Fibroblast of skin of left quadriceps (primary cell): ENCODE measurements around the gene CPSF2.

ENCODE experiments used
- DNase-seq, 2 experiments: peaks; one replicate each; pipeline ENCODE4 v3.0.0-alpha.2; 2013; ENCODE audit warnings: low read depth in 2 of 2

The CPSF2 gene

DNA sequence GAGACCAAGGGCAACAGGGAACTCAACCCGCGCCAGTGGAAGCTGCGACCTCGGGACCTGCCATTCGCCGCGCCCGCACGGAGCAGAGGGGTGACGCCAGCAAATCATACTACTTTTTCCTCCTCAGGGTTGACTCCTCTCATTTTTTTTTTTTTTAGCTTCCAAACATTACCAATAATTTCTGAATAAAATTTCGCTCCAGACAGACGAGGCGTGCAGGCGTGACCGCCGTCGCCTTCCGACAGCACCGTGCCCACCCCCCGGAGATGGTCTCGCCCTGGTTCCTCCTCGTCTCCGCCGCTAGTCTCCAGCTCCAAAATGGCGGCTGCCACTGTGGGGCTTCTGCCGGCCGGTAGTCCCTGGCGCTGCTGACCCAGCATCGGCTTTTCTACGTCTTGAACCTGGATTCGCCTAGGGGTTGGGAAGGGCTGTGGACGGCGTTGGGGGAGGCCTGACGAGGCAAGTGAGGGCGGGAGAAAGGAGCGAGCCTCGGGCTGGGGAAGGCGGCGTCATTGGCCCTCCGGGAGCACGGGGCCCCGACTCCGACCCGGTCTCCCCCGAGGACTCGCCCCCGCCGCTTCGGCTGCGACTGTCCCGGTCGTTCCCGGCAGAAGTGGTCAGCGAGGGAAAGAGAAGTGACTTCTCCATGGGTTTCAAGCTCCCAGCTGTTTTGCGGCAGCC lies at the start of gene CPSF2, which contains the start of gene NDUFB1:
TSS of gene CPSF2 (plus strand) at position 300 of the 681 bp plus-strand sequence. CDS start 9,016 bp downstream, outside the sequence.
TSS of gene NDUFB1 (minus strand) at position 37 of the 681 bp plus-strand sequence. CDS start 4,069 bp downstream, outside the sequence.
- peak; percentile 54 to 56 for DNase-seq

DNA sequence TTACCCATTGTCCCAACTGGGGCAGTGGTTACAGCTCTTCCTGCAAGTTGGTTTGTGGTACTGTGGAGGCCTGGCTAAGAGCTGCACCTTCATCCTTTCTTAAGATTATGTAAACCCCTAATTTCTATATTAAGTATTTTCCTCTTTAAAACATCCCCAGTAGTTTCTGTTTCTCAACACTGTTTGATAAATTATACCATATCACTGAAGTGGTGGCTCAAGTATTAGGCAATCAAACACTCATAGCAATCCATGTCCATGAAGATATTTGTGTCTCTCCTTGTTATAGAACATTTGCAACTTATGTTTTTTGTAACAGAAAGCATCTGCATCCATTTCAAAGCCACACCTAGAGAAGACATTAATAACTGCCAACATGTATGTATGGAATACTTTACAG lies 47.2 kb upstream of the CPSF2 start:
- DNase-seq = no peak

DNA sequence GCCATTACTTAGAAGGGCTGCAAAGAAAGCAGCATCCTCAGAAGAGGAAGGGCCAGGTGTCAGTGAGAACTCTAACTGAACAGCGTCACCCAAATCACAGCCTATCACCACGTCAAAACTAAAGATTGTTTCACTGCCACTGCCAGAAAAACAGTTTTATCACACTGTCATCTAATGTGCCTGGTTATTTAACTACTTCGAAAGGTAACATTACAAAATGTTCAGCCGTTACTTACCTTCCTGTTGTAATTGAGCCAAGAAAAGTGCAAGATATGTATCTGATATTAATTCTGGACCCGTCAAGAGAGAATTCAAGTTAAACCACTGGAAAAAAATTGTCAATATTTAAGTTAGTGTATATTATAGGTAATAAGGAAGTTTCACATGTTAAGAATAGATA lies 33.3 kb upstream of the CPSF2 start:
- no peak for DNase-seq

DNA sequence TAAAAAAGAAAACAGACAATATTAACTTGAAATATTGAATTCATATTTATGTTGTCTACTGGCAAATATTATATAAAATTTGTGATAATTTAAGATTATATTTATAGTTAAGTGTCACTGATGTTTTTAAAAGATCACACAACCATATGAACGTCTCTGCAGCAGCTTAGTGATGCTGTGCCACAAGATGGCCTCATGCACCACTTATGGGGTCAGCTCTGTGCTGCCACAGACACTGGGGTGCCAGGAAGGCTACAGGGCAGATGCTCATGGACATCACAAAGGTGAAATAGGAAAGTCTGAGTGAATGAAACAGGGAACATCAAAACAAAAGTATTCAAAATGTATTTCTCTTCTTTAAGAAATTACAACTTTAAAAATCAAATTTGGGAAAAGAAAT lies 28.4 kb upstream of the CPSF2 start:
- no peak for DNase-seq

DNA sequence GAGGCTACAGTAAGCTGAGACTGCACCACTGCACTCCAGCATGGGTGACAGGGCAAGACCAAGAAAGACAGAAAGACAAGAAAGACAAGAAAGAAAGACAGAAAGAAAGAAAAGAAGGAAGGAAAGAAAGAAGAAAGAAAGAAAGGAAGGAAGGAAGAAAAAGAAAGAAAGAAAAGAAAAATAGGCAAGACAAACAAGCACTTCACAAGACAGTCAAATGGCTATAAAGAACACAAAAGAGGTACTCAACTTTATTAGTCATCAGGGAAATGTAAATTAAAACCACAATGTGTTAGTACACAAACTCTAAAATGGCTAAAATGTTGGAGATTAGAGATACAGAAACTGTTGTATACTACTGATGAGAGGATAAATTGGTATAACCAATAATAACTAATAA lies 22.0 kb upstream of the CPSF2 start:
- DNase-seq = no peak

DNA sequence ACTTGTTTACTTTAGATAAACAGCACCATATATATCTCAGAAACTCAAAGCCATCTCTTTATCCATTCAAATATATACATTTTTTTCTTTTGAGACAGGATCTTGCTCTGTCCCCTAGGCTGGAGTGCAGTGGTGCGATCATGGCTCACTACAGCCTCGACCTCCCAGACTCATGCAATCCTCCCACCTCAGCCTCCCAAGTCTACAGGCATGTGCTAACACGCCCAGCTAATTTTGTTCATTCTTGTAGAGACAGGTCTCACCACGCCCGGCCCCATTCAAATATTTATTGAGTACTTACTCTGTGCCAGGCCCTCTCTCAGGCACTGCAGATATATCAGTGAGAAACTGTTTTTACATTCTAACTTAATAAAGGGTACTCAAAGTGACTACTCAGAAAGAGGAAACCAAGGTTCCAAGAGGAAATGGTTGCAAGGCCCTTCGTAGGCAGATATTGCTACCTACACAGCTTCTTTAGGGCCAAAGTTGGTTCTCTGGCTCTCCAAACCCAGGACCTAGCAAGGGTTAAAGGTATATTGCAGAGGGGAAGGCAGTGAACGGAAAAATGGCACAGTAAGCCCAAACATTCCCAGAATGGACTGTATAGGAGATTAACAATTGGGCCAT lies 18.3 kb upstream of the CPSF2 start:
- DNase-seq = no peak

DNA sequence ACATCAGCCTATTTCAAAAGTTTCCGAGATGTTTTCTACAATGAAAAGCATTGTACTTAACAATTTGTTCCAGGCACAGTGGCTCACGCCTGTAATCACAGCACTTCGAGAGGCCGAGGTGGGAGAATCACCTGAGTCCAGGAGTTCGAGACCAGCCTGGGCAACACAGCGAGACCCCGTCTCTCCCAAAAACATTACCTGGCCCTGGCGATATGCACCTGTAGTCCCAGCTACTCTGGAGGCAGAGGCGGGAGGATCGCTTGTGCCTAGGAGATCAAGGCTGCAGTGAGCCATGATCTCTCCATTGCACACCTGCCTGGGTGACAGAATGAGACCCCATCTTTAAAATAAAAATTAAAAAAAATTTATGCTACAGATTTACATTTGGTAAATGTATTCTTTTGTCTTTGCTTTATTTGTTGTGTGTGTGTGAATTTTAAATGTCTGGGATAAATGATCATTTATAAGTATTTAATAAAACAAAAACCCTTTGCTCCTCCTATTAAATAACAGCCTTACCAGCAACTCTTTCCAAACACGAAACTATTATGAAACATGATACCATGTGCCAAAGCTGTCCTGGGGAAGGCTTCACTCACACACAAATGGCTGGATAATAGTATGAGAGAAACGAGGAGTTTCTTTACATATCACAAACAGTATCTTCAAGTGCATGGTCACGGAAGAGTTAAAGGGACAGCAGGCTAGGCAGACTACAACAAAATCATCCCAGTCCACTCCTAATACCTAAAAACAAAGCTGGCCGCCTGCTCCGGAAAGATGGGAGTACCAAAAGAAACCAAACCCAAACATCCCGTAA lies 16.5 kb upstream of the CPSF2 start:
- DNase-seq = peak in 1 of 2 experiments; percentile 2

DNA sequence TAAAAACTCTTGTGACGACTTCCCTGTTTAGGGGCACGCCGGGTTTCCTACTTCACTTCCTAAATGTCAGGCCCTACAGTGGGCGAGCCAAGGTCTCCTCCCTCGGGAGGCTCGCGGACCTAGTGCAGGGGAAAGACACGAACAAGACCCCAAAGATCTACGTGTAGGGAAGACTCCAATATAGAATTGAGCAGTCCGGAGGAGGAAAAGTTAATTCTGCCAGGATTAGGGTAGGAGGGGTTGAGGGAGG lies 16.0 kb upstream of the CPSF2 start:
- peak in 1 of 2 experiments; percentile 15 for DNase-seq

DNA sequence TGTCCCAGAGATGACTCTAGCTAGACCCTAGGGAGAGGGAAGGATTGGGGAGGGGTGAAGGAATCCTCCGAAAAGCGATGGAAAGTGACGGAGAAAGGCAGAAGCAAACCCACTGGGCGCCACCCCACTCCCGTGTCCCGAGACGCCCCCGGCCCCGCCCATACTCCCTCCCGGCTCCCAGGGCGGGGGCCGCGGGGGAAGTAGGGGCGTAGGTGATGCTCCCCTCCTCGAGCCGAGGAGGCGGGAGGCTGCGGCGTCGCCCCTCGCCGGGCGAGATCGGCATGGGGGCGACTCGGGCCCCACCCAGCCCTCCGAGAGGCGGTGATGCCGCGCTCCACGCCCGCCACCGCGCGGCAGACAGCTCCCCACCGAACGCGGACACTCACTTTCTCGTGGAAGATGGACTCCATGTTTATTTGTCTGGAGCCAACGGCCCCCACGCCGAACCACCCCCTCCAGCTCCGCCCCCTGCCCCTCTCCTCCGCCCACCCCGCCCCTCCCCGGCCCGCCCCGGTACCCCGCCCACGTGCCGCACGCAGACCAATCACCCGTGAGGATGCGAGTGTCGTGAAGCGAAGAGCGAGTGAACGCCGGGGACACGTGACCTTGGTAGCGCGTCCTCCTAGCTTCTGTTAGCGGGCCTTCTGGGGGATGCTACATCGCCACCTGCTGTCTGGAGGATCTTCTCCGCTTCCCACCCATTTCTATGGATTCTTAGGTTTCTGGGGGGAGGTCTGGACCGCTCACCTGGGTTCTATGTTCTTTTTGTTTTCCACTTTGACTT lies 15.4 kb upstream of the CPSF2 start, which contains the start of gene ATXN3:
TSS of gene ATXN3 (minus strand) at position 440 of the 784 bp plus-strand sequence. CDS start at position 410, 30 bp downstream.
- DNase-seq = peak; percentile 97 to 98

DNA sequence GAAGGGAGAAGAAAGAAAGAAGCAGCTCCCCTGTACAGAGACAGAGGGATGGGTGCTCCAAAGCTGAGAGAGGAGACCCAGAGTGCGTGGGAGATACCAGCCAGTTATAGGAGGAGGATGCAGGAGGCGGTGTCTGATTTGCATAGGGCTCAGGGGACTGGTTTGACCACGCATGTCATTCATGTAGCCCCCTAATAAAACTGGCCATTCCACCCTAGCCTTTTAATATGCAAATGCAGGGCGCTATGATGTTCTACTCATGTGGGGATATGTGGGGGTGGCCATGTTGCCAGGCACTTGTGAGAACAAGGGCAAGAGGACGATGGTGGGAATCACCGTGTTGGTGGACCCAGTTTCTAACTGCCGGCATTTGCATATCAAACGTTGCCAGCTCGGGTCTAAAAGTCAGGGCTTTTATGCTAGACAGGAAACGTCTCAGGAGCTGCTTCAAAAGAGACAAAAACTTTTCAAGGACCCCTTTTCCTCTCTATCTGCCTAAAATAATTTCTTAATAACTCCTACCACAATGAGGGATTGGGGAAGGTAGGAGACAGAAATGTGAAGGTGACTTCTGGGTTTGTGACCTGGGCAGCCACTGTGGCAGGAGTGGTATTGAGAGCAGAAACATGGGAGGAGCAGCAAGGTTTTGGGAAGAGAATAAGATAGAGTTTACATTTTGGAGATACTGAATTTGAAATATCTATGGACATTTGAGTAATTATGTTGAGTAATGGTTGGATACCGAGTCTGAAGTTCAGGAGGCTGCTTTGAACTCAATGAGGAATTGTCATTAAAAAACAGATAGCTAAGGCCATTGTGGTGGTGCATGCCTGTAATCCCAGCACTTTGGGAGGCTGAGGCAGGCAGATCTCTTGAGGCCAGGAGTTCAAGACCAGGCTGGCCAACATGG lies 13.2 kb upstream of the CPSF2 start:
- DNase-seq = no peak

DNA sequence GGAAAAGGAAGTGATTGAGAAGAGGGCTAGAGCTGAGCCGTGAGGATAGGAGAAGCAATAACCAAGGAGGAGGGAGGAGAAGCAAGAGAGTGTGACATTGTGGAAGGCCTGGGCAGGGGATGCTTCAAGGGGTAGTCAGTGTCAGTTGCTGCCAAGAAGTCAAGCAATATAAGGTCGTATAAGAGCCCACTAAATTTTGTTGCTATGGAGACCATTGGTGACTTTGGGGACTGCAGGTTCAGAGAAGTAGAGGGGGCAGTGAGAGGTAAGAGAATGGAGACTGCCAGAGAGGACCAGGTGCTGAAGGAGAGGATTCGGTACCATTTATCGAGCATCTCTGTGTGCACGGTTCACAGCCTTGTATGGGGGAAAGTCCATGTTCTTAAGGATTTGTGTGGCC lies 12.3 kb upstream of the CPSF2 start:
- no peak for DNase-seq

DNA sequence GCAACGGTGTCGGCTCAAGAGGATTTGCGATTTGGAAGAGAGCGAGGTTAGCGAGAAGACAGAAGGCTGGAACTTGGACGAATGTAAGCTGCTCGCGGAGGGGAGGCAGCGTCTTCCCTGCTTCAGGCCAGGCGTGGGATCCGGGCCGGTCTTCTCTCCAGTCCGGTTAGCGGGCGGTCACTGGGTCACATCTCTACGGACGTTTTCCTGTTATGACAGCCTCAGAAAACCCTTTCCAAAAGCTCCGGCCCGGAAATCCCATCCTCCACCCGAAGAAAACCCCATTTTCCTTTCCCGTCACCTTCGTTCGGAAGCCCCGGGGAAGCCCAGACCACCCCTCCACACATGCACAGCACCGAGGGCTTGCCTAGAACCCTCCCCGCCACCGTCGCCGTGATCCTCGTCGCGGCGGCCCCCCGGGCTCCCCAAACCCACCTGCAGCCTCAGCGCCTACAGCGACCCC lies 531 bp upstream of the CPSF2 start:
- DNase-seq = peak in 1 of 2 experiments; percentile 5

DNA sequence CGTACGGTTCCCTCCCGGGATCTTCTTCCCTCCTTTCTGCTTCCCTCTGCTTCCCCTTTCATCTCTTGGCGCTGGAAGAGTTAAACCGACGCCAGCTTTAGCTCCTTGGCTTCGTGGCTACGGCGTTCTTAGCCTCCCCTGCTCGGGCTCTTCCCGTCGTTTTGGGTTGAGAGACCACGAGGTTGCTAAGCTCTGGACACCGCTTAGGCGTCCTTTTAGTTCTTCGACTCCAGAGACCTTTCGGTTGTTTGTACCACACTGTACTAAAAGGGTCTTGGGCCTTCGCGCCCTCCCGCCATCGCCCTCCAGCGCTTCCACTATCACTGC lies 545 bp downstream of the CPSF2 start:
- DNase-seq = peak in 1 of 2 experiments; percentile 5

DNA sequence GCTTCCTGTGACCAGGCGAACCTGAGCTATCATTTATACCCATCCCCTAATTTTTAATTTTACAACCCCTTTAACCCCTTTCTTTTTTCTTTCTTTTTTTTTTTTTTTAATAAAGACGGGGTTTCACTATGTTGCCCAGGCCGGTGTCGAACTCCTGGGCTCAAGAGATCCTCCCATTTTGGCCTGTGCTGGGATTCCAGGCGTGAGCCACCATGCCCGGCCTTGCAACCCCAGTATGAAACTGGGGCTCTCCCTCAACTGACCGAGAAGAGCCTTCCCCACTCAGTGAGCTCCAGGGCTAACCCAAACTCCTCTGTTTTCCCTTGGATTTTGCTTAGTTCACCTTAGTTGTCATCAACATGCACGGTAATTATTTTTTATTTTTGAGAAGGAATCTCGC lies 992 bp downstream of the CPSF2 start:
- DNase-seq = no peak

DNA sequence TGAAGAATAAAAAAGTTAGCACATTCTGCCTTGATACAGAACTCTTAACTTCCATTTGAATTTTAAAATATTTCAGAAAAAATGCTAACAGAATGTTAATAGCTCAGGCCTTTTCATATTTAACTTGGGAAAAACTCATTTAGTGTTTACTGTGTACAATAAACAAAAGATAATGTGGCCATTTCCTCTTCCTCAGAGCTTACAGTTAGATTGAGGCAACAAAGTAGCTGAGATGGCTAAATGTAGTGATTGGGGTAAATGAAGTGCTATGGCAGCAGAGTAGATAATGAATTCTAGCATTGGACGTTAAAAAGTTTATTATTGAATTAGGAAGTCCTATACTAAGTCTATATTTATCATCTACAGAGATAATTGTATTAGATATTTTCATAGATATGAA lies 12.7 kb downstream of the CPSF2 start:
- no peak for DNase-seq

DNA sequence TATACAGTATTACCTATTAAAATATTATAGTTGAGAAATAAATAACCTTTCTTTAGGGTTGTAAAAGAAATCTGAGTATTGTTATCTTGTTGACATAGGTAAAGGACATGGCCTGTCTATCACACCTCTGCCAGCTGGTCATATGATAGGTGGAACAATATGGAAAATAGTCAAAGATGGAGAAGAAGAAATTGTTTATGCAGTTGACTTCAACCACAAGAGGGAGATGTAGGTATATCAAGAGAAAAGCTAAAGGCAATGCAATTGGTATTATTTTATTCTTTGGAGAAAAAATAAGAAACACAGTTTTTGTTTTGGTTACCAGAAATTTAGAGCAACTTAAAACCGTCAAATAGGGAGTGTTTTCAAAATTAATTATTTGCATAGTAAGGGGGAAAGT lies 13.5 kb downstream of the CPSF2 start:
- DNase-seq = peak in 1 of 2 experiments; percentile 19

DNA sequence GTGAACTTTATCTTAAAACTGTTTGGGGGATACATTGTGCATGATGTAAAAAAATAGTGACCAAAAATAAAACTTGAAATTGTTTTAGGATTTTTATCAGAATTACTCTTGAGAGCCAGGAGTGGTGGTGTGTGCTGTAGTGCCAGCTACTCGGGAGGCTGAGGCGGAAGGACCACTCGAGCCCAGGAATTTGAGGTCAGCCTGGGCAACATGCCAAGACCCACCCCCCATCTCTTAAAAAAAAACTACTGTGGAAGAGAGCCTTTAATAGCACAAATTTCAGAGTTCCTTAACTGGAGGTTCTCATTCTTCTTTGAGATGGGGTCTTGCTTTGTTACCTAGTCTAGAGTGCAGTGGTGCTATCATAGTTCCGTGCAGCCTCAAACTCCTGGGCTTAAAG lies 21.5 kb downstream of the CPSF2 start:
- no peak for DNase-seq

DNA sequence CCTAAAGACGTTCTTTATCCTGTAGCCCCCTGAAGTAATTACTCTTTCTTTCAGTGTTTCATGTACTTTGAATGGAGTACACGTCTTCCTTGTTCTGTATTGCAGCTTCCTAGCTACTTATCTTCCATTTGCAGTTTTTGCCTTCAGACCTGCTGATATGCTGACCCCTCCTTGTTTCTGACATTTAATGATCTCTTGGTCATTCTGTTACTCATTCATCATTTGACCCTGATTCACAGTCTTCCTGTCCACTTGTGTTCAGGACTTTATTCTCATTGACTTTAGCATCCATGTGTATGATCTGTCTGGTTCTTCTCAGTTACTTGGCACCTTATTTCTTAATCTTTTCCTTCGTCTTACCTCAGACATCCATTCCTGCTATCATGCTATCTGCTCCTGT lies 22.2 kb downstream of the CPSF2 start:
- no peak for DNase-seq

DNA sequence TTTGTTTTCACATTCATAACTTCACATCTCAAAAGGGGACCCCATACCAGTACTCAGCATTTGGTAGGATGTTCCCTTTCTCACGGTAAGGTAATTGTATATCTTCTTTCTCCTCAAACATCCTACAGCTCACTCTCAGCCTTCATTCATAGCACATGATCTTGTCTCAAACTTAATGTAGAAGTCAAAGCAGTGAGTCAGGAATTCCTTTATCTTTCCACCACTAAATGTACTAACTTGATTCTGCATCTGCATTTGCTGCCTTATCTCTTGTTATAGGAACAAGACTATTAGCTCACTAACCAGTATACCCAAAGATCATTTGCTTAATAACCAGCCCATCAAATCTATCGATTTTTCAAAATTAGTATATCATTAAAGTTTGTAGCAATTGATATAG lies 22.9 kb downstream of the CPSF2 start:
- DNase-seq = no peak

DNA sequence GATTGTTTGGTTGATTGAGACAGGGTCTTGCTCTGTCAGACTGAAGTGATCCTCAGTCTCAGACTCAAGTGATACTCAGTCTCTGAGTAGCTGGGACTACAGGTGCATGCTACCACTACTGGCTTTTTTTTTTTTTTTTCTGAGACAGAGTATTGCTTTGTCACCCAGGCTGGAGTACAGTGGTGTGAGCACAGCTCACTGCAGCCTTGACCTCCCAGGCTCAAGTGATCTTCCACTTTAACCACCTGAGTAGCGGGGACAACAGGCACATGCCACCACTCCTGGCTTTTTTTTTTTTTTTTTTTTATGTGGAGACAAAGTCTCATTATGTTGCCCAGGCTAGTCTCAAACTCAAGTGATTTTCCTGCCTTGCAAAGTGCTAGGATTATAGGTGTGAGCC lies 31.8 kb downstream of the CPSF2 start:
- DNase-seq = no peak
